ENCODE results near the gene SCCPDH.
"Not testable (repeated sequence)": the region's sequence is repeated elsewhere in the genome, so short reads cannot be mapped to it uniquely, and the experiment has no call there.

The SCCPDH gene

GRCh38 chr1:246711548-246712003 lies 12.6 kb upstream of the SCCPDH start:
- H3K27ac Mint-ChIP-seq: no peak overlapping the region
- H3K4me3 Mint-ChIP-seq: no peak overlapping the region
- no peaks in the 10 kb centered on the region for H3K36me3 Mint-ChIP-seq (ENCODE audit: low read depth)
- TF ChIP-seq CTCF (IDR thresholded peaks at IDR 0.05; ENCODE audit: unreplicated experiment in 3 of 3): no peak
- peaks cover 15% of the 10 kb centered on the region for H3K27me3 Mint-ChIP-seq (ENCODE audit: low read depth)
- no peaks in the 10 kb centered on the region for H3K4me1 Mint-ChIP-seq
- H3K9me3 Mint-ChIP-seq: peaks cover 27% of the 10 kb centered on the region

GRCh38 chr1:246712428-246712827 lies 11.8 kb upstream of the SCCPDH start:
- not testable (repeated sequence) for H3K36me3 Mint-ChIP-seq (ENCODE audit: low read depth); H3K27ac Mint-ChIP-seq; H3K4me1 Mint-ChIP-seq; H3K4me3 Mint-ChIP-seq
- H3K27me3 Mint-ChIP-seq (ENCODE audit: low read depth): peaks cover 13% of the 10 kb centered on the region
- peaks cover 31% of the 10 kb centered on the region for H3K9me3 Mint-ChIP-seq

GRCh38 chr1:246719361-246719760 lies 4.8 kb upstream of the SCCPDH start:
- not testable (repeated sequence) for H3K4me3 Mint-ChIP-seq; H3K27me3 Mint-ChIP-seq (ENCODE audit: low read depth); H3K27ac Mint-ChIP-seq; H3K36me3 Mint-ChIP-seq (ENCODE audit: low read depth); H3K4me1 Mint-ChIP-seq
- peaks cover 22% of the 10 kb centered on the region for H3K9me3 Mint-ChIP-seq

GRCh38 chr1:246720814-246721213 lies 3.4 kb upstream of the SCCPDH start:
- Mint-ChIP-seq H3K4me3 (peak overlapping the region; percentile 31 to 67 (median 37)), H3K4me1 (peaks cover 12% of the 10 kb centered on the region), H3K9me3 (peaks cover 16% of the 10 kb centered on the region)
- not testable (repeated sequence) for H3K36me3 Mint-ChIP-seq (ENCODE audit: low read depth); H3K27me3 Mint-ChIP-seq (ENCODE audit: low read depth); H3K27ac Mint-ChIP-seq

- peak overlapping the region in 2 of 3 experiments; percentile 37 to 59 for H3K27ac Mint-ChIP-seq
- no peak for TF ChIP-seq CTCF (IDR thresholded peaks at IDR 0.05; ENCODE audit: unreplicated experiment in 3 of 3)
- peak overlapping the region; percentile 93 to 95 (median 94) for H3K4me3 Mint-ChIP-seq
- H3K36me3 Mint-ChIP-seq (ENCODE audit: low read depth): peaks cover 14% of the 10 kb centered on the region
- H3K4me1 Mint-ChIP-seq: peaks cover 18% of the 10 kb centered on the region
- H3K9me3 Mint-ChIP-seq: peaks cover 18% of the 10 kb centered on the region
- no peaks in the 10 kb centered on the region for H3K27me3 Mint-ChIP-seq (ENCODE audit: low read depth)
These were observed 1.5 kb upstream of the SCCPDH start for GRCh38 chr1:246722720-246723119.

- H3K4me1 Mint-ChIP-seq: peaks cover 18% of the 10 kb centered on the region
- TF ChIP-seq CTCF (IDR thresholded peaks at IDR 0.05; ENCODE audit: unreplicated experiment in 3 of 3): no peak
- H3K9me3 Mint-ChIP-seq: peaks cover 25% of the 10 kb centered on the region
- H3K27me3 Mint-ChIP-seq (ENCODE audit: low read depth): no peaks in the 10 kb centered on the region
- H3K36me3 Mint-ChIP-seq (ENCODE audit: low read depth): peaks cover 34% of the 10 kb centered on the region
- H3K27ac Mint-ChIP-seq: peak overlapping the region; percentile 86 to 97 (median 97)
- H3K4me3 Mint-ChIP-seq: peak overlapping the region; percentile 95 to 98 (median 97)
These were observed 504 bp downstream of the SCCPDH start for GRCh38 chr1:246724731-246725095.

GRCh38 chr1:246725191-246725590 lies 982 bp downstream of the SCCPDH start:
- H3K9me3 Mint-ChIP-seq: peaks cover 30% of the 10 kb centered on the region
- H3K27me3 Mint-ChIP-seq (ENCODE audit: low read depth): no peaks in the 10 kb centered on the region
- TF ChIP-seq CTCF (IDR thresholded peaks at IDR 0.05; ENCODE audit: unreplicated experiment in 3 of 3): no peak
- H3K36me3 Mint-ChIP-seq (ENCODE audit: low read depth): peaks cover 39% of the 10 kb centered on the region
- peaks cover 18% of the 10 kb centered on the region for H3K4me1 Mint-ChIP-seq
- peak overlapping the region; percentile 86 to 97 (median 97) for H3K27ac Mint-ChIP-seq
- peak overlapping the region; percentile 95 to 98 (median 97) for H3K4me3 Mint-ChIP-seq
